ENCODE results near the gene TSR1.

Gene TSR1

DNA sequence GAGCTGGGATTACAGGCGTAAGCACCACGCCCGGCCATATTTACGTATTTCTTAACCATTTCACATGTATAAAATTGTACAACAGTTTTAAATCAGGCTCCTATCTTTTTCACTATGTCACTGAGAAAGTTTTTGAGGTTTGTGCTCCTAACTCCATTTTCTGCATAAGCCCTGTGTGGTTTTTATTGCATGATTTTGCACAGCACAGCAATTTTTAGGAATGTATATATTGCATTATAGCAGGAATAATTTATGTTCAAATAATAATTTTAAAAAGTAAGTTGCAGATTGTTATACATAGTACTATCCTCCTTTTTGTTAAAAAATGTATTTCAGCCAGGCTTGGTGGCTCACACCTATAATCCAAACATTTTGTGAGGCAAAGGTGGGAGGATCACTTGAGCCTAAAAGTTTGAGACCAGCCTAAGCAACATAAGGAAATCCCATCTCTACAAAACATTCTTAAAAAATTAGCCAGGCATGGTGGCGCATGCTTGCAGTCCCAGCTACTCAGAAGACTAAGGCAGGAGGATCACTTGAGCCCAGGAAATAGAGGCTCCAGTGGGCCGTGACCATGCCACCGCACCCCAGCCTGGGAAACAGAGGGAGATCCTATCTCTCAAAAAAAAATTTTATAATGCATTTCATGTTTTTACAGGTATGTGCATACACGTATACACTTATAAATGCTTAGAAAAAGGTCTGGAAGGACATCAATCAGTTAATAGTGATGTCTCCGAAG is 58.7 kb downstream of the TSR1 start:
- no peak for DNase-seq

- no peak for DNase-seq
These were observed 60.5 kb downstream of the TSR1 start for GRCh38 chr17:2275722-2276121.

- DNase-seq: no peak
These were observed 61.8 kb downstream of the TSR1 start for GRCh38 chr17:2274414-2274813.
